Stomach (tissue), 4 donors: ENCODE data around the gene SMG5.

Source experiments
- EP300 ChIP-seq: sonication (generic); formaldehyde crosslinking; IDR thresholded peaks from one replicate; pipeline ENCODE4 v1.6.1; 2017; ENCODE audit warnings: antibody characterized with exemption
- POLR2A ChIP-seq, 4 donors: fragments of 450-650 bp; IDR thresholded peaks; one replicate each; pipeline ENCODE4 v1.6.1; 2016; ENCODE audit warnings: antibody characterized with exemption in 4 of 4, control low read depth in 2 of 4, mild to moderate bottlenecking in 1 of 4, moderate library complexity in 1 of 4
- POLR2AphosphoS5 ChIP-seq, 3 donors: sonication (generic); formaldehyde crosslinking; IDR thresholded peaks; one replicate each; pipeline ENCODE4 v1.6.1; 2016; ENCODE audit warnings: antibody characterized with exemption in 3 of 3
- TF ChIP-seq, protein P1 (sequence below), 7 experiments: fragments of 450-650 bp in 4 of 7; fragments of 200-600 bp in 3 of 7; sonication (generic) in 3 of 7; IDR thresholded peaks; one replicate each; pipeline ENCODE4 v1.5.1; 2016 to 2019; ENCODE audit warnings: antibody characterized with exemption in 7 of 7, control low read depth in 2 of 7, mild to moderate bottlenecking in 1 of 7

DNA sequence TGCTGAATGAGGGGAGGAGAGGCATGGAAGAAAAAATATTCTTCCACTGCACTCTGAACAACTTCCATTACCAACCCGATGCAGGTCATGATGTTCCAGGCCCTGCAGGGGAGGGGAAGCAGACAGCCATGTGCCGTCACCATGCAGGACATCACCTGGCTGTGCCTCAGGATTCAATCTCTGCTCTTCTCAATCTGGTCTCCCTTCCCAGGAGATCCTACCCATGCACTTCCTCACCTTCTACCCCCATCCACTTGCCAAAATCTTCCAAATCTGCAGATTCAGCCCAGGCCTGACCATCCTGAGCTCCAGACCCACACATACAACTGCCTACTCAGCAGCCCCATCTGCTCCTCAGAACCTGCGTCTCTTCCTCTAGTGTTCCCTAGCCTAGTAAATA lies 29.0 kb downstream of the SMG5 start:
- TF ChIP-seq, protein P1, sequence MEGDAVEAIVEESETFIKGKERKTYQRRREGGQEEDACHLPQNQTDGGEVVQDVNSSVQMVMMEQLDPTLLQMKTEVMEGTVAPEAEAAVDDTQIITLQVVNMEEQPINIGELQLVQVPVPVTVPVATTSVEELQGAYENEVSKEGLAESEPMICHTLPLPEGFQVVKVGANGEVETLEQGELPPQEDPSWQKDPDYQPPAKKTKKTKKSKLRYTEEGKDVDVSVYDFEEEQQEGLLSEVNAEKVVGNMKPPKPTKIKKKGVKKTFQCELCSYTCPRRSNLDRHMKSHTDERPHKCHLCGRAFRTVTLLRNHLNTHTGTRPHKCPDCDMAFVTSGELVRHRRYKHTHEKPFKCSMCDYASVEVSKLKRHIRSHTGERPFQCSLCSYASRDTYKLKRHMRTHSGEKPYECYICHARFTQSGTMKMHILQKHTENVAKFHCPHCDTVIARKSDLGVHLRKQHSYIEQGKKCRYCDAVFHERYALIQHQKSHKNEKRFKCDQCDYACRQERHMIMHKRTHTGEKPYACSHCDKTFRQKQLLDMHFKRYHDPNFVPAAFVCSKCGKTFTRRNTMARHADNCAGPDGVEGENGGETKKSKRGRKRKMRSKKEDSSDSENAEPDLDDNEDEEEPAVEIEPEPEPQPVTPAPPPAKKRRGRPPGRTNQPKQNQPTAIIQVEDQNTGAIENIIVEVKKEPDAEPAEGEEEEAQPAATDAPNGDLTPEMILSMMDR (IDR thresholded peaks at IDR 0.05): no peak
- TF ChIP-seq POLR2A (IDR thresholded peaks at IDR 0.05) (no peak), EP300 (no peak), POLR2AphosphoS5 (IDR thresholded peaks at IDR 0.05) (no peak)
